H9 (cell line): ENCODE results near the gene POU2AF1. TPM values are rescaled to one million over a fixed set of nuclear protein-coding genes. Genes with fewer than 3 reads are reported as not detected.

Experiments
- DNase-seq: peaks from one replicate; pipeline ENCODE4 v3.0.0-alpha.2; 2017
- H2AFZ ChIP-seq: one replicate; pipeline ENCODE4 v1.6.1; 2013; ENCODE audit warnings: mild to moderate bottlenecking, low read length, control low read depth, moderate library complexity
- H2AK5ac ChIP-seq: 2 replicates; pipeline ENCODE4 v1.6.1; 2013; ENCODE audit warnings: low read length, control low read depth, mixed read lengths; ENCODE audit not compliant: insufficient read length
- H2BK120ac ChIP-seq: one replicate; pipeline ENCODE4 v1.6.1; 2013; ENCODE audit warnings: low read depth, mild to moderate bottlenecking, low read length, control low read depth, inconsistent platforms; ENCODE audit not compliant: poor library complexity, severe bottlenecking
- H2BK12ac ChIP-seq: 2 replicates; pipeline ENCODE4 v1.6.1; 2013; ENCODE audit warnings: low read length, control low read depth, mixed read lengths, low read depth; ENCODE audit not compliant: insufficient read length
- H2BK15ac ChIP-seq: 2 replicates; pipeline ENCODE4 v1.6.1; 2013; ENCODE audit warnings: low read depth, low read length, control low read depth
- H2BK20ac ChIP-seq: one replicate; pipeline ENCODE4 v1.6.1; 2013; ENCODE audit warnings: low read depth, mild to moderate bottlenecking, low read length, control low read depth, inconsistent platforms; ENCODE audit not compliant: poor library complexity, severe bottlenecking
- H2BK5ac ChIP-seq: 2 replicates; pipeline ENCODE4 v1.6.1; 2013; ENCODE audit warnings: low read length, control low read depth, mixed read lengths; ENCODE audit not compliant: insufficient read length
- H3K14ac ChIP-seq: 2 replicates; pipeline ENCODE4 v1.6.1; 2013; ENCODE audit warnings: low read length, control low read depth; ENCODE audit not compliant: insufficient read depth
- H3K18ac ChIP-seq: 2 replicates; pipeline ENCODE4 v1.6.1; 2013; ENCODE audit warnings: low read depth, mild to moderate bottlenecking, mixed read lengths, low read length, control low read depth; ENCODE audit not compliant: insufficient read length
- H3K23ac ChIP-seq: 2 replicates; pipeline ENCODE4 v1.6.1; 2013; ENCODE audit warnings: low read length, control low read depth, mixed read lengths, low read depth; ENCODE audit not compliant: insufficient read length
- H3K23me2 ChIP-seq: 2 replicates; pipeline ENCODE4 v1.6.1; 2013; ENCODE audit warnings: low read depth, mild to moderate bottlenecking, mixed read lengths, low read length, control low read depth; ENCODE audit not compliant: insufficient read length, poor library complexity, severe bottlenecking
- H3K27ac ChIP-seq: 2 replicates; pipeline ENCODE4 v1.5.1; 2013; ENCODE audit warnings: low read length, control low read depth, mixed read lengths, low read depth; ENCODE audit not compliant: insufficient read length
- H3K27me3 ChIP-seq: 2 replicates; pipeline ENCODE4 v1.6.1; 2013; ENCODE audit warnings: low read length, control low read depth, inconsistent platforms; ENCODE audit not compliant: insufficient read depth
- H3K4ac ChIP-seq: 2 replicates; pipeline ENCODE4 v1.6.1; 2013; ENCODE audit warnings: low read depth, mild to moderate bottlenecking, control low read depth, inconsistent platforms, low read length, moderate library complexity
- H3K4me1 ChIP-seq: 2 replicates; pipeline ENCODE4 v1.6.1; 2013; ENCODE audit warnings: low read length, control low read depth, inconsistent platforms; ENCODE audit not compliant: insufficient read depth
- H3K4me2 ChIP-seq: 2 replicates; pipeline ENCODE4 v1.6.1; 2013; ENCODE audit warnings: low read length, control low read depth, mixed read lengths; ENCODE audit not compliant: insufficient read length, insufficient read depth
- H3K56ac ChIP-seq: 2 replicates; pipeline ENCODE4 v1.6.1; 2013; ENCODE audit warnings: low read depth, mild to moderate bottlenecking, mixed read lengths, low read length, control low read depth; ENCODE audit not compliant: insufficient read length
- H3K79me1 ChIP-seq: 2 replicates; pipeline ENCODE4 v1.6.1; 2013; ENCODE audit warnings: low read depth, mild to moderate bottlenecking, moderate library complexity, low read length, control low read depth, inconsistent platforms; ENCODE audit not compliant: insufficient read depth, poor library complexity, severe bottlenecking
- H3K79me2 ChIP-seq: 2 replicates; pipeline ENCODE4 v1.6.1; 2013; ENCODE audit warnings: low read length, control low read depth, inconsistent platforms; ENCODE audit not compliant: insufficient read depth
- H3K9ac ChIP-seq: 2 replicates; pipeline ENCODE4 v1.6.1; 2013; ENCODE audit warnings: low read length, control low read depth, mixed read lengths; ENCODE audit not compliant: insufficient read length; ENCODE audit errors: extremely low read depth
- H3K9me3 ChIP-seq: one replicate; pipeline ENCODE4 v1.6.1; 2013; ENCODE audit warnings: low read depth, low read length, inconsistent platforms; ENCODE audit not compliant: control insufficient read depth
- H3T11ph ChIP-seq: one replicate; pipeline ENCODE4 v1.6.1; 2013; ENCODE audit warnings: mild to moderate bottlenecking, low read length, control low read depth, inconsistent platforms
- H4K20me1 ChIP-seq: one replicate; pipeline ENCODE4 v1.6.1; 2013; ENCODE audit not compliant: control insufficient read depth, insufficient read length, insufficient read depth
- H4K5ac ChIP-seq: 2 replicates; pipeline ENCODE4 v1.6.1; 2013; ENCODE audit warnings: low read depth, mild to moderate bottlenecking, mixed read lengths, low read length, control low read depth; ENCODE audit not compliant: insufficient read length
- H4K8ac ChIP-seq: replicated peaks from 2 replicates; pipeline ENCODE4 v1.6.1; 2013; ENCODE audit warnings: low read length, control low read depth, mixed read lengths, low read depth; ENCODE audit not compliant: insufficient read length
- H4K91ac ChIP-seq: 2 replicates; pipeline ENCODE4 v1.6.1; 2013; ENCODE audit warnings: low read depth, mild to moderate bottlenecking, moderate library complexity, mixed read lengths, low read length, control low read depth; ENCODE audit not compliant: insufficient read length
- H3K27ac Mint-ChIP-seq, 3 experiments: 2 replicates in 2 of 3; 3 replicates in 1 of 3; pipeline ENCODE4 v1.8.0; 2020 to 2021; ENCODE audit warnings: mixed read lengths in 3 of 3, mild to moderate bottlenecking in 1 of 3, moderate library complexity in 1 of 3
- H3K27me3 Mint-ChIP-seq: 2 replicates; pipeline ENCODE4 v1.8.0; 2021; ENCODE audit warnings: low read depth, mild to moderate bottlenecking, moderate library complexity, mixed read lengths
- H3K36me3 Mint-ChIP-seq, 3 experiments: 2 replicates in 2 of 3; 3 replicates in 1 of 3; pipeline ENCODE4 v1.8.0; 2020 to 2021; ENCODE audit warnings: low read depth in 3 of 3, mixed read lengths in 3 of 3; ENCODE audit not compliant: insufficient read depth in 1 of 3
- H3K4me1 Mint-ChIP-seq, 2 experiments: 2 replicates each; pipeline ENCODE4 v1.8.0; 2020; ENCODE audit warnings: mixed read lengths in 2 of 2
- H3K4me3 Mint-ChIP-seq, 2 experiments: 2 replicates in 1 of 2; 3 replicates in 1 of 2; pipeline ENCODE4 v1.8.0; 2020 to 2021; ENCODE audit warnings: mild to moderate bottlenecking in 2 of 2, mixed read lengths in 2 of 2, moderate library complexity in 1 of 2
- H3K9me3 Mint-ChIP-seq, 2 experiments: 2 replicates in 1 of 2; 3 replicates in 1 of 2; pipeline ENCODE4 v1.8.0; 2020; ENCODE audit warnings: mild to moderate bottlenecking in 2 of 2, mixed read lengths in 2 of 2, moderate library complexity in 1 of 2
- CTCF ChIP-seq: fragments of 200-600 bp; sonication (generic); conservative IDR thresholded peaks from 3 replicates; pipeline ENCODE4 v1.8.0; 2021; ENCODE audit warnings: antibody characterized with exemption, mild to moderate bottlenecking
- WGBS: extraction: QIAGEN DNeasy Blood & Tissue Kit; methylation state at CpG from one replicate; pipeline ENCODE4 v1.1.7; 2013; ENCODE audit warnings: missing lambda C conversion rate, low lambda C conversion rate, mixed read lengths; ENCODE audit not compliant: insufficient read length; ENCODE audit errors: extremely low coverage; 5-methylcytosine and 5-hydroxymethylcytosine counted together
- total RNA-seq: library from RNA; stranded (reverse); gene quantifications from 2 replicates; pipeline ENCODE4 v1.2.1, GENCODE V29; 2021

Gene POU2AF1
- total RNA-seq, 1 experiment from 2014 or later: not detected

DNA sequence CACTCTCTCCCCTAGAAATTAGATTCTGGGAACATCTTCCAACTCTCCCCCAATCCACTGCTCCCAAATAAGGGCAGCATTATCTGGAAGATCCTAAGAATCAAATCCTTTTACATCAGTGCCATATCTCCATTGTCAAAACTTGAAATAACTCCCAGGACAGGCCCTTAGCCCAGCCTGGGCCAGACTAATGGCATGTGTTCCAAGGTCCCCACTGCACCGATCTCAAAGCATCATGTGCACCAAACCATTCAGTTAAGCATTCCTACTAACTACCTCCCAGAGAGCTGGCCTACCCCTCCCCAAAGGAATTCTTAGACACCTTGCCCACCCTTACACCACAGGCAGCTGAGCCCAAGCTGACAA, 44.2 kb upstream of the POU2AF1 start:
- Histone ChIP-seq H3K79me2 (no peaks in the 10 kb centered on the region), H2BK15ac (no peak overlapping the region), H3K79me1 (no peaks in the 10 kb centered on the region), H3K4ac (no peak overlapping the region), H3K27me3 (no peaks in the 10 kb centered on the region), H3K4me2 (no peak overlapping the region), H4K8ac (no peak overlapping the region), H3K18ac (no peak overlapping the region), H3K56ac (no peak overlapping the region), H3K9ac (no peak overlapping the region), H2BK120ac (no peak overlapping the region), H2BK12ac (no peak overlapping the region), H3T11ph (no peak overlapping the region), H4K20me1 (no peaks in the 10 kb centered on the region), H4K91ac (no peak overlapping the region), H3K4me1 (no peaks in the 10 kb centered on the region), H2BK20ac (no peak overlapping the region), H3K23ac (no peak overlapping the region), H3K9me3 (no peaks in the 10 kb centered on the region), H3K14ac (no peak overlapping the region), H2BK5ac (no peak overlapping the region), H2AFZ (no peak overlapping the region), H4K5ac (no peak overlapping the region), H3K23me2 (no peaks in the 10 kb centered on the region), H2AK5ac (no peak overlapping the region), H3K27ac (no peak overlapping the region)
- Mint-ChIP-seq H3K9me3 (no peaks in the 10 kb centered on the region), H3K4me1 (peaks cover 0 to 2% of the 10 kb centered on the region in 2 experiments; a peak in 2 of 4 replicates), H3K36me3 (no peaks in the 10 kb centered on the region), H3K27me3 (no peaks in the 10 kb centered on the region), H3K27ac (no peak overlapping the region), H3K4me3 (no peak overlapping the region)
- WGBS: no CpG with 5 or more reads among the region's 1 CpG
- no peak for DNase-seq
- TF ChIP-seq CTCF: no peak
